AG09319 (cell line): Measurements from ENCODE around the gene HTT.
"Not testable (repeated sequence)": the region's sequence is repeated elsewhere in the genome, so short reads cannot be mapped to it uniquely, and the experiment has no call there.

ENCODE experiments used
- DNase-seq: peaks from one replicate; pipeline ENCODE4 v3.0.0-alpha.2; 2010; ENCODE audit warnings: low read depth; ENCODE audit errors: extremely low read depth
- TF ChIP-seq, protein P1 (sequence below): IDR thresholded peaks from 2 replicates; pipeline ENCODE4 v1.5.1; 2011; ENCODE audit warnings: low read depth, mild to moderate bottlenecking, inconsistent platforms, low read length, moderate library complexity

HTT gene

GRCh38 chr4:3083732-3084131 is 9.3 kb downstream of the HTT start:
- TF ChIP-seq, protein P1, sequence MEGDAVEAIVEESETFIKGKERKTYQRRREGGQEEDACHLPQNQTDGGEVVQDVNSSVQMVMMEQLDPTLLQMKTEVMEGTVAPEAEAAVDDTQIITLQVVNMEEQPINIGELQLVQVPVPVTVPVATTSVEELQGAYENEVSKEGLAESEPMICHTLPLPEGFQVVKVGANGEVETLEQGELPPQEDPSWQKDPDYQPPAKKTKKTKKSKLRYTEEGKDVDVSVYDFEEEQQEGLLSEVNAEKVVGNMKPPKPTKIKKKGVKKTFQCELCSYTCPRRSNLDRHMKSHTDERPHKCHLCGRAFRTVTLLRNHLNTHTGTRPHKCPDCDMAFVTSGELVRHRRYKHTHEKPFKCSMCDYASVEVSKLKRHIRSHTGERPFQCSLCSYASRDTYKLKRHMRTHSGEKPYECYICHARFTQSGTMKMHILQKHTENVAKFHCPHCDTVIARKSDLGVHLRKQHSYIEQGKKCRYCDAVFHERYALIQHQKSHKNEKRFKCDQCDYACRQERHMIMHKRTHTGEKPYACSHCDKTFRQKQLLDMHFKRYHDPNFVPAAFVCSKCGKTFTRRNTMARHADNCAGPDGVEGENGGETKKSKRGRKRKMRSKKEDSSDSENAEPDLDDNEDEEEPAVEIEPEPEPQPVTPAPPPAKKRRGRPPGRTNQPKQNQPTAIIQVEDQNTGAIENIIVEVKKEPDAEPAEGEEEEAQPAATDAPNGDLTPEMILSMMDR: no peak
- no peak for DNase-seq

GRCh38 chr4:3085948-3086670 is 11.6 kb downstream of the HTT start:
- TF ChIP-seq, protein P1: no peak
- no peak for DNase-seq

- no peak for DNase-seq
- TF ChIP-seq, protein P1: no peak
Measured at GRCh38 chr4:3087115-3087797, 12.8 kb downstream of the HTT start.

DNA sequence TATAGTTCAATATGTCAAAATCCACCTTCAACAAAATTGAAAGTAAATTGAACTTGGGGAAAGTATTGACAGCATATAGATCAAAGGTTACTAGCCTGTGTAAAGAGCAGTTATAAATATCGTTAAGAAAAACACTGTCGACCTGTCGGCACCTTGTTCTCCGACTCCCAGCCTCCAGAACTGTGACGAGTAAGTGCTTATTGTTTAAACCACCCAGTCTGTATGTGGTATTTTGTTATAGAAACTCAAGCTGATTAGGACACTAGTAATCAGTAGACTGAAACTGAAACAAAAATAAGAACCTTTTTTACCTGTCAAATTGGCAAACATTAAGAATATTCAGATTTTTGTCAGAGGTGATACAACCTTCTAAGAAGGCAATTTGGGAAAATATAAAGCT is 17.0 kb downstream of the HTT start:
- TF ChIP-seq, protein P1: no peak

DNA sequence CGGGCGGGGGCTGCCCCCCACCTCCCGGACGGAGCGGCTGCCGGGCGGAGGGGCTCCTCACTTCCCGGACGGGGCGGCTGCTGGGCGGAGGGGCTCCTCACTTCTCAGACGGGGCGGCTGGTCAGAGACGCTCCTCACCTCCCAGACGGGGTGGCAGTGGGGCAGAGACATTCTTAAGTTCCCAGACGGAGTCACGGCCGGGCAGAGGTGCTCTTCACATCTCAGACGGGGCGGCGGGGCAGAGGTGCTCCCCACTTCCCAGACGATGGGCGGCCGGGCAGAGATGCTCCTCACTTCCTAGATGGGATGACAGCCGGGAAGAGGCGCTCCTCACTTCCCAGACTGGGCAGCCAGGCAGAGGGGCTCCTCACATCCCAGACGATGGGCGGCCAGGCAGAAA is 20.2 kb downstream of the HTT start:
- not testable (repeated sequence) for DNase-seq

More for the DNA sequence above, 17.0 kb downstream of the HTT start:
- no peak for DNase-seq

- TF ChIP-seq, protein P1: no peak
- DNase-seq: no peak
Measured at GRCh38 chr4:3096202-3096601, 21.7 kb downstream of the HTT start.

- TF ChIP-seq, protein P1: no peak
- no peak for DNase-seq
Measured at GRCh38 chr4:3098346-3098745, 23.9 kb downstream of the HTT start.
